Measurements from ENCODE around the gene CHST3.

The CHST3 gene

DNA sequence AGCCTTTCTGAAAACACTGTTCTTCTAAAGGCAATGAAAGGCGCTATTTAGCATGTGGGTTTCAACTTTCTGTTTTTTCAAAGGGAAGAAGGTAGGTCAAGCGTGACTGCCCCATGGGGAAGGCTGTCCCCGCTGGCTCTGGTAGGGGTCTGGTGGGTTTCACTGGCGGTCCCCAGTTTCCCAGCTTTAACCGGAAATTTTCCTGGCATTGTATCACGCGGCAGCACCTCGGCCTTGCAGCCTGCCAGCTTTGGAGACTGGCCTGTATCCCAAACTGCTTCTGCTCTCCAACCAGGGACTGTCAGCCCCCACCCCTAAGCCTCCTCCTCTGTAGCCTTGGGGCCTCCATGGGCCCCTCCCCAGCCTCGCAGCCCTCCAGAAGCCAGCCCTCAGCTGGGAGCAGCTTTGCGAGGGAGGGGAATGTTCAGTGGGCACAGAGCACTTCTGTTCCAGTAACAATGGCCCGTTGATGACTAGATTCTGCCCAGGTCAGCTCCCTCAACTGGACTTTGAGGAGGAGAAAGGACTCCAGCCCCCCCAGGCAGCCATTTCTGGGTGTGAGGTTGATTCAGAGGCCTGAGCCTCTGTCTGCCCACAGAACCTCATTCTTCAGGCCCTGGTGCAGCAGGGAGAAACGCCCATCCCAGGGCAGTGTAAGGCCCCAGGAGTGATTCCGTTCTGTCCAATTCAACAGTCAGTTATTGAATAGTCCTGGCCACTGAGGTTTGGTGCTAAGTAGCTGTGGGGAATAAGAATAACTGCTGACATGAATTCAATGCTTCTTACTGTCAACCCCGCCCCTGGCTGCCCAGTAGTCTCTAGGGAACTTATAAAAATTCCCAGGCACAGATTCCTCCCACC, 17.1 kb downstream of the CHST3 start:
- H3K4me1 ChIP-seq (ENCODE audit: control insufficient read depth, low read depth, low read length), result peaks cover 4% of the 10 kb centered on the region
- no peaks in the 10 kb centered on the region for H3K27me3 ChIP-seq (ENCODE audit: insufficient read depth, low read length, poor library complexity)
- no peaks in the 10 kb centered on the region for H3K79me2 ChIP-seq (ENCODE audit: control insufficient read depth, insufficient read depth, low read length)
- no peak overlapping the region for H4K8ac ChIP-seq (ENCODE audit: low read depth, low read length)
- no peak overlapping the region for H3K9ac ChIP-seq (ENCODE audit: low read length)
- H3K27ac ChIP-seq (ENCODE audit: low read depth, low read length), result no peak overlapping the region
- H3K4me3 ChIP-seq (ENCODE audit: low read length), result no peak overlapping the region
- peaks cover 7% of the 10 kb centered on the region for H3K79me1 ChIP-seq (ENCODE audit: low read length)
- H2BK120ac ChIP-seq (ENCODE audit: low read depth, low read length), result no peak overlapping the region
- no peak overlapping the region for H2BK5ac ChIP-seq (ENCODE audit: low read length)
- no peaks in the 10 kb centered on the region for H3K36me3 ChIP-seq (ENCODE audit: control insufficient read depth, insufficient read depth, low read length)
- H3K56ac ChIP-seq (ENCODE audit: low read length), result peak overlapping the region; percentile 52
- whole genome bisulfite sequencing (ENCODE audit: extremely low coverage, insufficient coverage, low lambda C conversion rate), result no CpG with 5 or more reads among the region's 14 CpGs
- H3K23ac ChIP-seq (ENCODE audit: low read length), result no peak overlapping the region
- no peak overlapping the region for H3K4me2 ChIP-seq (ENCODE audit: low read length)
- H2BK15ac ChIP-seq (replicated peaks; ENCODE audit: low read depth), result no peak overlapping the region
- H4K5ac ChIP-seq (ENCODE audit: low read length), result no peak overlapping the region
- no peak for DNase-seq
- no peak overlapping the region for H2AK5ac ChIP-seq (ENCODE audit: low read length)
- H3K18ac ChIP-seq (ENCODE audit: low read length), result no peak overlapping the region
- H3K4ac ChIP-seq (ENCODE audit: low read depth, low read length), result no peak overlapping the region

DNA sequence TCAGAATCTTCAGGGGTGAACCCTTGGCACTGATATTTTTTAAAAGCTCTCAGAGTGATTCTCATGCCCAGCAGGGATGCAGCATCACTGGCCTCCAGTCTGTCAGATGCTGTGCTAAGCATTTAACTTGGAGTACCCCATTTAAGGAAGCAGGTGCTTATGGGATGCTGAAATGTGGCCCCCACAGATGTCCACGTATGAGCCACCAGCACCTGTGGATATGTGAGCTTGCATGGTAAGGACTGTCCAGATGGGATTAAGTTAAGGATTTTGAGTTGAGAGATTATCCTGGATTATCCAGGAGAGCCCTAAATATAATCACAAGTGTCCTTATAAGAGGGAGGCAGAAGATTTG, 17.7 kb downstream of the CHST3 start:
- Histone ChIP-seq H3K79me2 (ENCODE audit: control insufficient read depth, insufficient read depth, low read length) (no peaks in the 10 kb centered on the region), H3K27ac (ENCODE audit: low read depth, low read length) (no peak overlapping the region), H3K36me3 (ENCODE audit: control insufficient read depth, insufficient read depth, low read length) (no peaks in the 10 kb centered on the region), H3K23ac (ENCODE audit: low read length) (no peak overlapping the region), H3K56ac (ENCODE audit: low read length) (no peak overlapping the region), H3K4me2 (ENCODE audit: low read length) (no peak overlapping the region), H3K27me3 (ENCODE audit: insufficient read depth, low read length, poor library complexity) (no peaks in the 10 kb centered on the region), H3K4me3 (ENCODE audit: low read length) (no peak overlapping the region), H3K18ac (ENCODE audit: low read length) (no peak overlapping the region), H2BK5ac (ENCODE audit: low read length) (no peak overlapping the region), H2BK120ac (ENCODE audit: low read depth, low read length) (no peak overlapping the region), H3K4ac (ENCODE audit: low read depth, low read length) (no peak overlapping the region), H4K8ac (ENCODE audit: low read depth, low read length) (no peak overlapping the region), H4K5ac (ENCODE audit: low read length) (no peak overlapping the region), H3K9ac (ENCODE audit: low read length) (no peak overlapping the region), H3K4me1 (ENCODE audit: control insufficient read depth, low read depth, low read length) (peaks cover 4% of the 10 kb centered on the region), H2AK5ac (ENCODE audit: low read length) (no peak overlapping the region), H3K79me1 (ENCODE audit: low read length) (peaks cover 7% of the 10 kb centered on the region), H2BK15ac (replicated peaks; ENCODE audit: low read depth) (no peak overlapping the region)
- no CpG with 5 or more reads among the region's 1 CpG for WGBS (ENCODE audit: extremely low coverage, insufficient coverage, low lambda C conversion rate)
- no peak for DNase-seq

DNA sequence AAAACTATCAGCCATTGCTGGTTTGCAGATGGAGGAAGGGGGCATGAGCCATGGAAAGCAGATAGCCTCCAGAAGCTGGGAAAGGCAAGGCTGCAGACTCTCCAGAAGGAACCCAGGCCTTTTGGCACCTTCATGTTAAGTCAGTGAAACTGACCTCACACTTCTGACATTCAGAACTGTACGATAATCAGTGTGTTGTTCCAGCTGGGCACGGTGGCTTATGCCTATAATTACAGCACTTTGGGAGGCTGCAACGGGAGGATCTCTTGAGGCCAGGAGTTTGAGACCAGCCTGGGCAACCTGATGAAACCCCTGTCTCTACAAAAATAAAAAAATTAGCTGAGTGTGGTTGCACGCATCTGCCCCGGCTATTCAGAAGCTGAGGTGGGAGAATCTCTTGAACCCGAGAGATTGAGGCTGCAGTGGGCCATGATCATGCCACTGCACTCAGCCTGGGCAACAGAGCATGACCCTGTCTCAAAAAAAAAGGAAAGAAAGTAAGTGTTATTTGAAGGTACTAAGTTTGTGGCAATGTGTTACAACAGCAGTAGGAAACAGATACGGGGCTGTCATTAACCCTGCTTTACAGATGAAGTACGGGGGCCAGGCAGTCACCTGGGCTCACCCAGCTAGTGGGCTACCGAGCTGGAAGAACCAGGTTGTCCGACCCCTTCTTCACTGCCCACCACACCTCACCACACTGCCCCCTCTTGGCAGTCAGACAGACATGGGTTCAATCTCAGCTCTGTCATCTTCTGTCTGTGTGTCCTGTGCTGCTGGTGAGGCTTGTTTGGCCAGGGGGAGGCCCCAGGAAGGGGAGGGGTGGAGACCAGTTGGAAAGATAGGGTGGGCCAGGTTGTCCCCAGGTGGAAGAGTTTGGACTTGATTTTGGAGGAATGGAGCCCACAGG, 18.3 kb downstream of the CHST3 start:
- no peak overlapping the region for H4K5ac ChIP-seq (ENCODE audit: low read length)
- H2BK5ac ChIP-seq (ENCODE audit: low read length), result no peak overlapping the region
- H2AK5ac ChIP-seq (ENCODE audit: low read length), result no peak overlapping the region
- H3K36me3 ChIP-seq (ENCODE audit: control insufficient read depth, insufficient read depth, low read length), result no peaks in the 10 kb centered on the region
- H3K4me1 ChIP-seq (ENCODE audit: control insufficient read depth, low read depth, low read length), result peaks cover 4% of the 10 kb centered on the region
- H3K4me3 ChIP-seq (ENCODE audit: low read length), result no peak overlapping the region
- no peaks in the 10 kb centered on the region for H3K27me3 ChIP-seq (ENCODE audit: insufficient read depth, low read length, poor library complexity)
- H3K4me2 ChIP-seq (ENCODE audit: low read length), result no peak overlapping the region
- no peak overlapping the region for H3K18ac ChIP-seq (ENCODE audit: low read length)
- no peak overlapping the region for H4K8ac ChIP-seq (ENCODE audit: low read depth, low read length)
- H2BK15ac ChIP-seq (replicated peaks; ENCODE audit: low read depth), result no peak overlapping the region
- no peak overlapping the region for H3K4ac ChIP-seq (ENCODE audit: low read depth, low read length)
- H3K23ac ChIP-seq (ENCODE audit: low read length), result no peak overlapping the region
- H3K56ac ChIP-seq (ENCODE audit: low read length), result no peak overlapping the region
- peak; percentile 31 for DNase-seq
- no peaks in the 10 kb centered on the region for H3K79me2 ChIP-seq (ENCODE audit: control insufficient read depth, insufficient read depth, low read length)
- WGBS (ENCODE audit: extremely low coverage, insufficient coverage, low lambda C conversion rate), result no CpG with 5 or more reads among the region's 10 CpGs
- H3K9ac ChIP-seq (ENCODE audit: low read length), result no peak overlapping the region
- peaks cover 7% of the 10 kb centered on the region for H3K79me1 ChIP-seq (ENCODE audit: low read length)
- H2BK120ac ChIP-seq (ENCODE audit: low read depth, low read length), result no peak overlapping the region
- H3K27ac ChIP-seq (ENCODE audit: low read depth, low read length), result no peak overlapping the region

DNA sequence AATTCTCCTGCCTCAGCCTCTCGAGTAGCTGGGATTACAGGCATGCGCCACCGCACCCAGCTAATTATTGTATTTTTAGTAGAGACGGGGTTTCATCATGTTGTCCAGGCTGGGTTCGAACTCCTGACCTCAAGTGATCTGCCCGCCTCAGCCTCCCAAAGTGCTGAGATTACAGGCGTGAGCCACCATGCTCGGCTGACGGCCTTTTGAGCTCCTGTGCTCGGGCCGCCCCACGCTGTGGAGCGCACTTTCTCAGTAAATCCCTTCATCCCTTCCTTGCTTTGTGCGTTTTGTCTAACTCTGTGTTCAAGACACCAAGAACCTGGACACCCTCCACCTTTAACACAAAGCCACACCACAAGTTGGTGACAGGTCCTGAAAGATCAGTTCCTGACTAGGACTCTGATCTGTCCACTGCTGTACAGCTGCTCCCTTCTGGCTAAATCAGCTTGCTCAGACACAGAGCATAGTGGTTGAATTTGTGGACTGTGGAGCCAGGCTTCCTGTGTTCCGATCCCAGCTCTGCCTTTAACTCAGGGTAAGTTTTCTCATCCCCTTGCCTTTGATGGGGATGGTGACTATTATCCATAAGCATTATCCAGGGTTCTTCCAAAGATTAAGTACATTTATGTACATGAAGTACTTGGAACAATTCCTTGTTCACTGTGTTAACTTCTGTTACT, 20.1 kb downstream of the CHST3 start:
- Histone ChIP-seq H2BK120ac (ENCODE audit: low read depth, low read length) (no peak overlapping the region), H3K4me2 (ENCODE audit: low read length) (no peak overlapping the region), H3K4me1 (ENCODE audit: control insufficient read depth, low read depth, low read length) (peaks cover 2% of the 10 kb centered on the region), H3K18ac (ENCODE audit: low read length) (no peak overlapping the region), H3K4me3 (ENCODE audit: low read length) (no peak overlapping the region), H2BK15ac (replicated peaks; ENCODE audit: low read depth) (no peak overlapping the region), H3K9ac (ENCODE audit: low read length) (no peak overlapping the region), H3K4ac (ENCODE audit: low read depth, low read length) (no peak overlapping the region), H4K5ac (ENCODE audit: low read length) (no peak overlapping the region), H3K23ac (ENCODE audit: low read length) (no peak overlapping the region), H3K27me3 (ENCODE audit: insufficient read depth, low read length, poor library complexity) (no peaks in the 10 kb centered on the region), H3K56ac (ENCODE audit: low read length) (no peak overlapping the region), H3K79me1 (ENCODE audit: low read length) (peaks cover 3% of the 10 kb centered on the region), H3K27ac (ENCODE audit: low read depth, low read length) (no peak overlapping the region), H3K79me2 (ENCODE audit: control insufficient read depth, insufficient read depth, low read length) (no peaks in the 10 kb centered on the region), H2BK5ac (ENCODE audit: low read length) (no peak overlapping the region), H2AK5ac (ENCODE audit: low read length) (no peak overlapping the region), H4K8ac (ENCODE audit: low read depth, low read length) (no peak overlapping the region), H3K36me3 (ENCODE audit: control insufficient read depth, insufficient read depth, low read length) (no peaks in the 10 kb centered on the region)
- DNase-seq, result no peak
- no CpG with 5 or more reads among the region's 15 CpGs for WGBS (ENCODE audit: extremely low coverage, insufficient coverage, low lambda C conversion rate)

DNA sequence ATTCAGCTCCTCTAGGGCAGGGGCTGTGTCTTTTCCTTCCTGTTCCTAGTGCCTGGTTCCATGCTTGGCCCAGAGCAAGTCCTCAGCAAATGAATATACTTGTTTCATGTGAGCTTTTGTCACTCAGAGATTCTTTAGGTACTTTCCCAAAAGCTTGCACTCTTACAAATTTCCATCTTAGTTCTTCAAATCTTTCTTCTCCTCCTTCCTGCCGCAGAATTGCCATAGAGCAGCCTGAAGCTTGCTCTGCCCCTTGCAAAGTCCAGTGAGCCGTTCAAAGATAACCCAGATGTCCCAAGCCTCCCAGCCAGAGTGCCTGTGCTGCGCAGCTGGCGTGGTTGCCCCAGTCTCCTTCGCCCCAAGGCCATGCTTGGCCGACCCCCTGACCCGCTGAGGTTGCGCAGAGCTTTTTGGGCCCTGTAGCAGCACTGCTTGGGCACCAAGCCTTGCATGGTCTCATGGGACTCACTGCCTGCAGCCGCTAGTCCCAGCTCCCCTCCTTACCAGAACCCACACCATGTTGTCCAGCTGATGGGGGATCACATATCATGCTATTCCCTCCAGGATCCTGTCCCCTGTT, 20.7 kb downstream of the CHST3 start:
- Histone ChIP-seq H3K4ac (ENCODE audit: low read depth, low read length) (no peak overlapping the region), H3K36me3 (ENCODE audit: control insufficient read depth, insufficient read depth, low read length) (no peaks in the 10 kb centered on the region), H2BK15ac (replicated peaks; ENCODE audit: low read depth) (no peak overlapping the region), H2BK120ac (ENCODE audit: low read depth, low read length) (no peak overlapping the region), H2AK5ac (ENCODE audit: low read length) (no peak overlapping the region), H3K18ac (ENCODE audit: low read length) (no peak overlapping the region), H3K4me3 (ENCODE audit: low read length) (no peak overlapping the region), H3K23ac (ENCODE audit: low read length) (no peak overlapping the region), H3K56ac (ENCODE audit: low read length) (no peak overlapping the region), H3K9ac (ENCODE audit: low read length) (no peak overlapping the region), H3K4me1 (ENCODE audit: control insufficient read depth, low read depth, low read length) (no peaks in the 10 kb centered on the region), H3K27me3 (ENCODE audit: insufficient read depth, low read length, poor library complexity) (no peaks in the 10 kb centered on the region), H3K27ac (ENCODE audit: low read depth, low read length) (no peak overlapping the region), H3K4me2 (ENCODE audit: low read length) (no peak overlapping the region), H3K79me2 (ENCODE audit: control insufficient read depth, insufficient read depth, low read length) (no peaks in the 10 kb centered on the region), H2BK5ac (ENCODE audit: low read length) (no peak overlapping the region), H4K8ac (ENCODE audit: low read depth, low read length) (no peak overlapping the region), H4K5ac (ENCODE audit: low read length) (no peak overlapping the region), H3K79me1 (ENCODE audit: low read length) (peaks cover under 1% of the 10 kb centered on the region)
- WGBS (ENCODE audit: extremely low coverage, insufficient coverage, low lambda C conversion rate), result no CpG with 5 or more reads among the region's 9 CpGs
- no peak for DNase-seq

Measured in mesendoderm (in vitro differentiated cells).